ENCODE measurements around the gene CDON. TPM values are rescaled to one million over a fixed set of nuclear protein-coding genes. Genes with fewer than 3 reads are reported as not detected.

The CDON gene
- total RNA-seq, 1 experiment from 2014 or later, result 17.2 TPM

DNA sequence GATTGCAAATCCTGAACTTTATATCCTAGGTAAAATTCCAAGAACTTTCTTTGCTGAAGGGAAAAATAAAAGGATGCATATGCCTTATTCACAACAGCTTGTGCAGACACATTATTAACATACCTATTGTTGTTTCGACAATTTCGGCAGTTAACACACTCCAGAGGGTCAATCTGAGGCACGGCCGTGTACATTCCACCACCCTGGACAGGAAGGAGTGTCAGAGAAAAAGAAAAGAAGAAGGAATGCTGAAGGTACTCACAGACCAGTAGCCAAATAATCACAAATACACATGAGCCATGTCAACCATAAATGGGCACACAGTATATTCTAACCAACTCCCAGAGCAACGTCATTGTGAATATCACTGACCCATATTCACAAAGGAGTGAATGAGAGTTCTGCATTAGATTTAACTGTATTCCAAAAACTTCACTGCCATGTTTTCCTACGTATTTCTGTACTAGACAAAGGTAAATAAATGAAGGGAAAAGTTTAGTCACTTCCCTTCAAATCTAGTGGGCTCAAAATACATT, 84.4 kb downstream of the CDON start:
- Histone ChIP-seq H3K27ac (ENCODE audit: insufficient read length, low read depth, low read length) (no peak overlapping the region), H3K56ac (ENCODE audit: insufficient read length, low read depth, low read length) (no peak overlapping the region), H3K4me2 (ENCODE audit: insufficient read depth, insufficient read length, low read length) (no peak overlapping the region), H4K5ac (ENCODE audit: insufficient read length, low read depth, low read length) (no peak overlapping the region), H3K4me1 (ENCODE audit: insufficient read depth, low read length) (peaks cover 4% of the 10 kb centered on the region; the same call in 1 of the 2 replicates), H4K91ac (ENCODE audit: insufficient read length, low read depth, low read length) (no peak overlapping the region), H3K14ac (ENCODE audit: insufficient read depth, low read length) (no peak overlapping the region), H3K23ac (ENCODE audit: insufficient read length, low read depth, low read length) (no peak overlapping the region), H3K23me2 (ENCODE audit: insufficient read length, low read depth, low read length, poor library complexity, severe bottlenecking) (no peaks in the 10 kb centered on the region), H2AFZ (ENCODE audit: low read length) (no peak overlapping the region), H3K9me3 (ENCODE audit: control insufficient read depth, low read depth, low read length) (no peaks in the 10 kb centered on the region), H2BK20ac (ENCODE audit: low read depth, low read length, poor library complexity, severe bottlenecking) (no peak overlapping the region), H2AK5ac (ENCODE audit: insufficient read length, low read length) (no peak overlapping the region), H2BK5ac (ENCODE audit: insufficient read length, low read length) (no peak overlapping the region), H3K27me3 (ENCODE audit: insufficient read depth, low read length) (no peaks in the 10 kb centered on the region), H4K20me1 (ENCODE audit: control insufficient read depth, insufficient read depth, insufficient read length) (no peaks in the 10 kb centered on the region), H2BK120ac (ENCODE audit: low read depth, low read length, poor library complexity, severe bottlenecking) (no peak overlapping the region), H2BK15ac (ENCODE audit: low read depth, low read length) (no peak overlapping the region), H3K9ac (ENCODE audit: extremely low read depth, insufficient read length, low read length) (no peak overlapping the region), H3K4ac (ENCODE audit: low read depth, low read length) (no peak overlapping the region), H3K79me1 (ENCODE audit: insufficient read depth, low read depth, low read length, poor library complexity, severe bottlenecking) (no peaks in the 10 kb centered on the region), H3K79me2 (ENCODE audit: insufficient read depth, low read length) (no peaks in the 10 kb centered on the region), H3T11ph (ENCODE audit: low read length) (no peak overlapping the region), H2BK12ac (ENCODE audit: insufficient read length, low read depth, low read length) (no peak overlapping the region), H3K18ac (ENCODE audit: insufficient read length, low read depth, low read length) (no peak overlapping the region), H4K8ac (replicated peaks; ENCODE audit: insufficient read length, low read depth, low read length) (no peak overlapping the region)
- DNase-seq, result no peak
- Mint-ChIP-seq H3K27ac (no peak overlapping the region; a peak in 1 of 7 replicates), H3K36me3 (ENCODE audit: insufficient read depth in 1 of 3, low read depth in 3 of 3) (peaks cover 0 to 6% (median 4%) of the 10 kb centered on the region in 3 experiments; a peak in 4 of 7 replicates), H3K9me3 (no peaks in the 10 kb centered on the region), H3K4me1 (peaks cover 20 to 25% of the 10 kb centered on the region in 2 experiments), H3K27me3 (ENCODE audit: low read depth) (no peaks in the 10 kb centered on the region), H3K4me3 (no peak overlapping the region)
- TF ChIP-seq, protein P1, sequence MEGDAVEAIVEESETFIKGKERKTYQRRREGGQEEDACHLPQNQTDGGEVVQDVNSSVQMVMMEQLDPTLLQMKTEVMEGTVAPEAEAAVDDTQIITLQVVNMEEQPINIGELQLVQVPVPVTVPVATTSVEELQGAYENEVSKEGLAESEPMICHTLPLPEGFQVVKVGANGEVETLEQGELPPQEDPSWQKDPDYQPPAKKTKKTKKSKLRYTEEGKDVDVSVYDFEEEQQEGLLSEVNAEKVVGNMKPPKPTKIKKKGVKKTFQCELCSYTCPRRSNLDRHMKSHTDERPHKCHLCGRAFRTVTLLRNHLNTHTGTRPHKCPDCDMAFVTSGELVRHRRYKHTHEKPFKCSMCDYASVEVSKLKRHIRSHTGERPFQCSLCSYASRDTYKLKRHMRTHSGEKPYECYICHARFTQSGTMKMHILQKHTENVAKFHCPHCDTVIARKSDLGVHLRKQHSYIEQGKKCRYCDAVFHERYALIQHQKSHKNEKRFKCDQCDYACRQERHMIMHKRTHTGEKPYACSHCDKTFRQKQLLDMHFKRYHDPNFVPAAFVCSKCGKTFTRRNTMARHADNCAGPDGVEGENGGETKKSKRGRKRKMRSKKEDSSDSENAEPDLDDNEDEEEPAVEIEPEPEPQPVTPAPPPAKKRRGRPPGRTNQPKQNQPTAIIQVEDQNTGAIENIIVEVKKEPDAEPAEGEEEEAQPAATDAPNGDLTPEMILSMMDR (conservative IDR thresholded peaks at IDR 0.05), result no peak
- no CpG with 5 or more reads among the region's 6 CpGs for WGBS (ENCODE audit: extremely low coverage, insufficient read length, low lambda C conversion rate)

Data from H9 (cell line).